HFFc6 (cell line): Measurements from ENCODE around the gene PCSK7. TPM values are rescaled to one million over a fixed set of nuclear protein-coding genes. Genes with fewer than 3 reads are reported as not detected.

Source experiments
- DNase-seq: peaks from one replicate; pipeline ENCODE4 v3.0.0-alpha.2; 2018
- H3K27ac Mint-ChIP-seq: 2 replicates; pipeline ENCODE4 v1.8.0; 2020; ENCODE audit warnings: mild to moderate bottlenecking, mixed read lengths
- H3K27me3 Mint-ChIP-seq: 2 replicates; pipeline ENCODE4 v1.8.0; 2021; ENCODE audit warnings: mild to moderate bottlenecking, moderate library complexity, mixed read lengths; ENCODE audit not compliant: insufficient read depth
- H3K36me3 Mint-ChIP-seq: 2 replicates; pipeline ENCODE4 v1.8.0; 2021; ENCODE audit warnings: low read depth, mixed read lengths
- H3K4me1 Mint-ChIP-seq: 2 replicates; pipeline ENCODE4 v1.8.0; 2020; ENCODE audit warnings: low read depth, mixed read lengths
- H3K4me3 Mint-ChIP-seq: 2 replicates; pipeline ENCODE4 v1.8.0; 2020; ENCODE audit warnings: mild to moderate bottlenecking, moderate library complexity, mixed read lengths
- H3K9me3 Mint-ChIP-seq: 2 replicates; pipeline ENCODE4 v1.8.0; 2020; ENCODE audit warnings: mild to moderate bottlenecking, mixed read lengths
- CTCF ChIP-seq: fragments of 200-600 bp; sonication (generic); IDR thresholded peaks from 2 replicates; pipeline ENCODE4 v1.5.0; 2021; ENCODE audit warnings: antibody characterized with exemption, mild to moderate bottlenecking
- total RNA-seq, 6 experiments: library from RNA; stranded (reverse); fragmentation: NEBNext Ultra II Directional; extraction: Animal tissue kit (Norgen Biotek cat#: 25700); gene quantifications; 2 replicates in 1 of 6; 3 replicates in 5 of 6; pipeline ENCODE4 v1.2.3, GENCODE V29; 2021

Gene PCSK7
- total RNA-seq, 6 experiments from 2014 or later = 64.1 to 73.6 (median 68.0) TPM

- no peak for TF ChIP-seq CTCF
- Mint-ChIP-seq H3K4me1 (peaks cover 78% of the 10 kb centered on the region), H3K27me3 (peaks cover 7% of the 10 kb centered on the region), H3K9me3 (no peaks in the 10 kb centered on the region), H3K36me3 (peaks cover 37% of the 10 kb centered on the region), H3K27ac (peak overlapping the region; percentile 95), H3K4me3 (peak overlapping the region; percentile 93)
- no peak for DNase-seq
Measured at GRCh38 chr11:117202386-117203068, 29.3 kb downstream of the PCSK7 start.

- DNase-seq = no peak
- TF ChIP-seq CTCF = no peak
- Mint-ChIP-seq H3K4me1 (peaks cover 82% of the 10 kb centered on the region), H3K4me3 (peak overlapping the region; percentile 93), H3K27me3 (peaks cover 7% of the 10 kb centered on the region), H3K9me3 (no peaks in the 10 kb centered on the region), H3K36me3 (peaks cover 37% of the 10 kb centered on the region), H3K27ac (peak overlapping the region; percentile 95)
Measured at GRCh38 chr11:117201658-117202305, 30.1 kb downstream of the PCSK7 start.

- DNase-seq = no peak
- TF ChIP-seq CTCF = no peak; the same call in 1 of the 2 replicates
- H3K36me3 Mint-ChIP-seq = peaks cover 42% of the 10 kb centered on the region
- H3K4me1 Mint-ChIP-seq = peaks cover 79% of the 10 kb centered on the region
- peaks cover 7% of the 10 kb centered on the region for H3K27me3 Mint-ChIP-seq
- H3K4me3 Mint-ChIP-seq = peak overlapping the region; percentile 93
- H3K27ac Mint-ChIP-seq = peak overlapping the region; percentile 95
- H3K9me3 Mint-ChIP-seq = no peaks in the 10 kb centered on the region
Measured at GRCh38 chr11:117200813-117201657, 30.8 kb downstream of the PCSK7 start.

GRCh38 chr11:117199916-117200812 is 31.7 kb downstream of the PCSK7 start:
- Mint-ChIP-seq H3K27ac (peak overlapping the region; percentile 95), H3K4me3 (peak overlapping the region; percentile 93), H3K4me1 (peaks cover 70% of the 10 kb centered on the region), H3K27me3 (peaks cover 5% of the 10 kb centered on the region), H3K9me3 (no peaks in the 10 kb centered on the region), H3K36me3 (peaks cover 45% of the 10 kb centered on the region)
- TF ChIP-seq CTCF = no peak
- no peak for DNase-seq
